Stimulated activated CD4-positive, alpha-beta T cell treated with anti-CD3 and anti-CD28 coated beads, TNF-alpha, amount 100 ng/mL, for 1 hour (primary cell): ENCODE results near the gene PDE7B.
"Not testable (repeated sequence)": the region's sequence is repeated elsewhere in the genome, so short reads cannot be mapped to it uniquely, and the experiment has no call there.

Experiments
- DNase-seq, 3 donors: peaks; one replicate each; pipeline ENCODE4 v3.0.0-alpha.2; 2020; ENCODE audit warnings: low read depth in 3 of 3, low spot score in 1 of 3

The PDE7B gene

GRCh38 chr6:136137739-136138402, 286.4 kb downstream of the PDE7B start:
- DNase-seq = no peak

- DNase-seq = not testable (repeated sequence)
Measured at GRCh38 chr6:136139111-136139510, 287.6 kb downstream of the PDE7B start.

GRCh38 chr6:136144251-136145023, 292.9 kb downstream of the PDE7B start:
- no peak for DNase-seq

GRCh38 chr6:136146130-136146529, 294.6 kb downstream of the PDE7B start:
- no peak for DNase-seq

GRCh38 chr6:136147342-136147741, 295.8 kb downstream of the PDE7B start:
- no peak for DNase-seq

- DNase-seq = no peak
Measured at GRCh38 chr6:136148051-136148450, 296.6 kb downstream of the PDE7B start.

- DNase-seq = no peak
Measured at GRCh38 chr6:136148523-136148922, 297.0 kb downstream of the PDE7B start.

GRCh38 chr6:136149311-136149710, 297.8 kb downstream of the PDE7B start:
- no peak for DNase-seq

- no peak for DNase-seq
Measured at GRCh38 chr6:136150961-136151360, 299.5 kb downstream of the PDE7B start.

GRCh38 chr6:136153707-136154375, 302.3 kb downstream of the PDE7B start:
- no peak for DNase-seq

GRCh38 chr6:136155191-136155590, 303.7 kb downstream of the PDE7B start:
- DNase-seq = no peak

GRCh38 chr6:136157743-136158142, 306.2 kb downstream of the PDE7B start:
- DNase-seq = no peak

- no peak for DNase-seq
Measured at GRCh38 chr6:136158387-136158821, 306.9 kb downstream of the PDE7B start.

- no peak for DNase-seq
Measured at GRCh38 chr6:136158971-136159370, 307.5 kb downstream of the PDE7B start.

GRCh38 chr6:136160250-136160649, 308.7 kb downstream of the PDE7B start:
- no peak for DNase-seq

GRCh38 chr6:136161950-136162349, 310.4 kb downstream of the PDE7B start:
- DNase-seq = no peak

GRCh38 chr6:136163260-136163659, 311.8 kb downstream of the PDE7B start:
- no peak for DNase-seq

GRCh38 chr6:136166815-136167214, 315.3 kb downstream of the PDE7B start:
- no peak for DNase-seq

- DNase-seq = no peak
Measured at GRCh38 chr6:136169394-136170148, 318.1 kb downstream of the PDE7B start.

GRCh38 chr6:136171231-136171630, 319.7 kb downstream of the PDE7B start:
- no peak for DNase-seq
